ENCODE results near the gene SAMD8. TPM values are rescaled to one million over a fixed set of nuclear protein-coding genes. Genes with fewer than 3 reads are reported as not detected.

Gene SAMD8
- total RNA-seq, 1 donor from 2014 or later = 10.3 TPM

- intact Hi-C loops (cut with micrococcal nuclease) = no loop called here
These were observed 26.5 kb upstream of the SAMD8 start for GRCh38 chr10:75084834-75085384.

- intact Hi-C loops (cut with micrococcal nuclease) = no loop called here
These were observed 25.1 kb upstream of the SAMD8 start for GRCh38 chr10:75086278-75086934.

- intact Hi-C loops (cut with micrococcal nuclease) = no loop called here
These were observed 22.8 kb upstream of the SAMD8 start for GRCh38 chr10:75088640-75089039.

- intact Hi-C loops (cut with micrococcal nuclease) = no loop called here
These were observed 21.8 kb upstream of the SAMD8 start for GRCh38 chr10:75089634-75090033.

GRCh38 chr10:75091146-75091545, 20.3 kb upstream of the SAMD8 start:
- intact Hi-C loops (cut with micrococcal nuclease) = no loop called here

- intact Hi-C loops (cut with micrococcal nuclease) = no loop called here
These were observed 17.0 kb upstream of the SAMD8 start for GRCh38 chr10:75094465-75094864.

GRCh38 chr10:75095631-75096030, 15.8 kb upstream of the SAMD8 start:
- intact Hi-C loops (cut with micrococcal nuclease) = no loop called here

GRCh38 chr10:75096749-75097148, 14.7 kb upstream of the SAMD8 start:
- intact Hi-C loops (cut with micrococcal nuclease) = no loop called here

- intact Hi-C loops (cut with micrococcal nuclease) = no loop called here
These were observed 13.7 kb upstream of the SAMD8 start for GRCh38 chr10:75097666-75098285.

- intact Hi-C loops (cut with micrococcal nuclease) = no loop called here
These were observed 12.4 kb upstream of the SAMD8 start for GRCh38 chr10:75098902-75099673.

- intact Hi-C loops (cut with micrococcal nuclease) = loop anchor here (1.0 to 5.0 kb wide), 3 partner anchors 78 to 856 kb away; no protein-coding TSS in a partner anchor
These were observed 11.3 kb upstream of the SAMD8 start for GRCh38 chr10:75099952-75100763.

GRCh38 chr10:75100764-75101291, 10.6 kb upstream of the SAMD8 start:
- intact Hi-C loops (cut with micrococcal nuclease) = loop anchor here (1.0 to 5.0 kb wide), 3 partner anchors 79 to 857 kb away; no protein-coding TSS in a partner anchor

- intact Hi-C loops (cut with micrococcal nuclease) = loop anchor here (5.0 kb wide), 1 partner anchor 79 kb away; no protein-coding TSS in a partner anchor
These were observed 9.8 kb upstream of the SAMD8 start for GRCh38 chr10:75101416-75102251.

GRCh38 chr10:75102830-75103673, 8.4 kb upstream of the SAMD8 start:
- intact Hi-C loops (cut with micrococcal nuclease) = loop anchor here (5.0 kb wide), 1 partner anchor 81 kb away; no protein-coding TSS in a partner anchor

GRCh38 chr10:75103881-75104686, 7.4 kb upstream of the SAMD8 start:
- intact Hi-C loops (cut with micrococcal nuclease) = loop anchor here (5.0 kb wide), 1 partner anchor 82 kb away; no protein-coding TSS in a partner anchor

- intact Hi-C loops (cut with micrococcal nuclease) = loop anchor here (5.0 kb wide), 1 partner anchor 83 kb away; no protein-coding TSS in a partner anchor
These were observed 6.6 kb upstream of the SAMD8 start for GRCh38 chr10:75104842-75105241.

- intact Hi-C loops (cut with micrococcal nuclease) = no loop called here
These were observed 5.8 kb upstream of the SAMD8 start for GRCh38 chr10:75105576-75106197.
